GM23338 (cell line): ENCODE data around the gene CIRBP. TPM values are rescaled to one million over a fixed set of nuclear protein-coding genes. Genes with fewer than 3 reads are reported as not detected.

Experiments
- ATAC-seq: fragments of 200-7000 bp; cut with Tn5 transposase; 3 replicates; pipeline ENCODE4 v1.9.1; 2020
- DNase-seq: peaks from one replicate; pipeline ENCODE4 v3.0.0-alpha.2; 2015; ENCODE audit warnings: low spot score
- H2AFZ ChIP-seq: fragments of 200-600 bp; sonication (generic); 2 replicates; pipeline ENCODE4 v1.8.0; 2016; ENCODE audit warnings: antibody characterized with exemption, mild to moderate bottlenecking, moderate library complexity
- H3F3A ChIP-seq: fragments of 200-600 bp; sonication (generic); replicated peaks from 2 replicates; pipeline ENCODE4 v1.8.0; 2017; ENCODE audit warnings: antibody characterized with exemption, mixed run types, low read depth
- H3K27ac ChIP-seq: fragments of 200-600 bp; sonication (generic); 2 replicates; pipeline ENCODE4 v1.6.1; 2016; ENCODE audit warnings: low read depth
- H3K27me3 ChIP-seq: fragments of 200-600 bp; sonication (generic); 2 replicates; pipeline ENCODE4 v1.8.0; 2016; ENCODE audit warnings: mild to moderate bottlenecking, mixed run types, moderate library complexity; ENCODE audit not compliant: insufficient read depth
- H3K36me3 ChIP-seq: fragments of 200-600 bp; sonication (generic); 2 replicates; pipeline ENCODE4 v1.8.0; 2016; ENCODE audit warnings: mild to moderate bottlenecking; ENCODE audit not compliant: insufficient read depth
- H3K4me1 ChIP-seq: fragments of 200-600 bp; sonication (generic); 2 replicates; pipeline ENCODE4 v1.8.0; 2016; ENCODE audit warnings: mild to moderate bottlenecking, moderate library complexity; ENCODE audit not compliant: insufficient read depth
- H3K4me2 ChIP-seq: fragments of 200-600 bp; sonication (generic); 2 replicates; pipeline ENCODE4 v1.7.1; 2017; ENCODE audit warnings: mixed run types
- H3K4me3 ChIP-seq: fragments of 200-600 bp; sonication (generic); 2 replicates; pipeline ENCODE4 v1.6.1; 2016; ENCODE audit warnings: mixed run types
- H3K79me2 ChIP-seq: fragments of 200-600 bp; sonication (generic); replicated peaks from 2 replicates; pipeline ENCODE4 v1.8.0; 2017; ENCODE audit warnings: mild to moderate bottlenecking; ENCODE audit not compliant: insufficient read depth
- H3K9me2 ChIP-seq: fragments of 200-600 bp; sonication (generic); 2 replicates; pipeline ENCODE4 v1.8.0; 2017; ENCODE audit not compliant: insufficient read depth
- H4K20me1 ChIP-seq: fragments of 200-600 bp; sonication (generic); replicated peaks from 2 replicates; pipeline ENCODE4 v1.8.0; 2017; ENCODE audit warnings: mild to moderate bottlenecking; ENCODE audit not compliant: insufficient read depth
- H3K27ac Mint-ChIP-seq: 2 replicates; pipeline ENCODE4 v1.8.0; 2020; ENCODE audit warnings: inconsistent platforms, mild to moderate bottlenecking, moderate library complexity, mixed read lengths
- H3K27me3 Mint-ChIP-seq: 3 replicates; pipeline ENCODE4 v1.8.0; 2022; ENCODE audit warnings: low read depth, mild to moderate bottlenecking, moderate library complexity, mixed read lengths, inconsistent platforms; ENCODE audit not compliant: insufficient read depth, poor library complexity
- H3K36me3 Mint-ChIP-seq: 3 replicates; pipeline ENCODE4 v1.8.0; 2021; ENCODE audit warnings: low read depth, mild to moderate bottlenecking, inconsistent platforms, moderate library complexity, mixed read lengths
- H3K4me1 Mint-ChIP-seq: 3 replicates; pipeline ENCODE4 v1.8.0; 2020; ENCODE audit warnings: mild to moderate bottlenecking, inconsistent platforms, mixed read lengths
- H3K4me3 Mint-ChIP-seq: 3 replicates; pipeline ENCODE4 v1.8.0; 2021; ENCODE audit warnings: moderate library complexity, mild to moderate bottlenecking, inconsistent platforms, mixed read lengths
- H3K9me3 Mint-ChIP-seq: 3 replicates; pipeline ENCODE4 v1.8.0; 2020; ENCODE audit warnings: moderate library complexity, mild to moderate bottlenecking, inconsistent platforms, mixed read lengths
- CREB1 ChIP-seq: fragments of 250-450 bp; sonication (Bioruptor Pico); IDR thresholded peaks from 2 replicates; pipeline ENCODE4 v1.5.0; 2020; ENCODE audit warnings: low read depth, mild to moderate bottlenecking, moderate library complexity
- JUNB ChIP-seq: IDR thresholded peaks from one replicate; pipeline ENCODE4 v1.6.1; 2016; ENCODE audit warnings: antibody characterized with exemption; ENCODE audit not compliant: unreplicated experiment
- NANOG ChIP-seq: IDR thresholded peaks from 2 replicates; pipeline ENCODE4 v1.6.1; 2016; ENCODE audit warnings: antibody characterized with exemption, borderline replicate concordance
- POLR2AphosphoS5 ChIP-seq: IDR thresholded peaks from 2 replicates; pipeline ENCODE4 v1.6.1; 2016; ENCODE audit warnings: antibody characterized with exemption, low read depth
- STAT1 ChIP-seq: IDR thresholded peaks from one replicate; pipeline ENCODE4 v1.6.1; 2016; ENCODE audit warnings: antibody characterized with exemption; ENCODE audit not compliant: unreplicated experiment
- ZNF331 ChIP-seq: fragments of 250-450 bp; sonication (Bioruptor Pico); IDR thresholded peaks from 2 replicates; pipeline ENCODE4 v1.5.0; 2020; ENCODE audit warnings: low read depth, mild to moderate bottlenecking, moderate library complexity
- polyA plus RNA-seq: library from polyadenylated mRNA; unstranded; fragments of >200 nt; fragmentation: Nextera tagmentation; extraction: Ambion mirVana; gene quantifications from 2 replicates; pipeline ENCODE4 v1.2.1, GENCODE V29; 2016
- total RNA-seq: library from RNA; depleted of rRNA; stranded (reverse); fragments of >200 nt; shearing (Covaris generic); gene quantifications from 2 replicates; pipeline ENCODE4 v1.2.3, GENCODE V29; 2014
- TF ChIP-seq, protein P1 (sequence below): fragments of 250-450 bp; sonication (Bioruptor Pico); IDR thresholded peaks from 2 replicates; pipeline ENCODE4 v1.5.0; 2020; ENCODE audit warnings: mild to moderate bottlenecking, moderate library complexity

Gene CIRBP
- total and polyA plus RNA-seq, 2 experiments from 2014 or later, result 153 to 202 TPM

GRCh38 chr19:1290196-1290702 is 21.1 kb downstream of the CIRBP start (continued):
- no peak for TF ChIP-seq POLR2AphosphoS5
- no peak for TF ChIP-seq CREB1 (CRISPR knock-in tag)
- TF ChIP-seq JUNB, result no peak
- no peak for TF ChIP-seq STAT1

- Mint-ChIP-seq H3K27me3 (peaks cover 13% of the 10 kb centered on the region), H3K36me3 (no peaks in the 10 kb centered on the region), H3K9me3 (no peaks in the 10 kb centered on the region), H3K4me3 (no peak overlapping the region), H3K27ac (no peak overlapping the region), H3K4me1 (0 out of 3 replicates have a peak, but pooled peaks cover 2% of the 10 kb centered on the region)
- H3K4me1 ChIP-seq, result no peaks in the 10 kb centered on the region
- H3F3A ChIP-seq, result peaks cover 6% of the 10 kb centered on the region; the same call in 1 of the 2 replicates
- DNase-seq (no peak), ATAC-seq (no peak)
- H3K79me2 ChIP-seq, result no peaks in the 10 kb centered on the region
- peaks cover 12% of the 10 kb centered on the region for H3K27me3 ChIP-seq
- H2AFZ ChIP-seq, result no peak overlapping the region
- H3K9me2 ChIP-seq, result no peaks in the 10 kb centered on the region
- TF ChIP-seq ZNF331 (CRISPR knock-in tag), result no peak
- TF ChIP-seq CREB1 (CRISPR knock-in tag), result no peak
- TF ChIP-seq NANOG, result no peak
- TF ChIP-seq, protein P1, sequence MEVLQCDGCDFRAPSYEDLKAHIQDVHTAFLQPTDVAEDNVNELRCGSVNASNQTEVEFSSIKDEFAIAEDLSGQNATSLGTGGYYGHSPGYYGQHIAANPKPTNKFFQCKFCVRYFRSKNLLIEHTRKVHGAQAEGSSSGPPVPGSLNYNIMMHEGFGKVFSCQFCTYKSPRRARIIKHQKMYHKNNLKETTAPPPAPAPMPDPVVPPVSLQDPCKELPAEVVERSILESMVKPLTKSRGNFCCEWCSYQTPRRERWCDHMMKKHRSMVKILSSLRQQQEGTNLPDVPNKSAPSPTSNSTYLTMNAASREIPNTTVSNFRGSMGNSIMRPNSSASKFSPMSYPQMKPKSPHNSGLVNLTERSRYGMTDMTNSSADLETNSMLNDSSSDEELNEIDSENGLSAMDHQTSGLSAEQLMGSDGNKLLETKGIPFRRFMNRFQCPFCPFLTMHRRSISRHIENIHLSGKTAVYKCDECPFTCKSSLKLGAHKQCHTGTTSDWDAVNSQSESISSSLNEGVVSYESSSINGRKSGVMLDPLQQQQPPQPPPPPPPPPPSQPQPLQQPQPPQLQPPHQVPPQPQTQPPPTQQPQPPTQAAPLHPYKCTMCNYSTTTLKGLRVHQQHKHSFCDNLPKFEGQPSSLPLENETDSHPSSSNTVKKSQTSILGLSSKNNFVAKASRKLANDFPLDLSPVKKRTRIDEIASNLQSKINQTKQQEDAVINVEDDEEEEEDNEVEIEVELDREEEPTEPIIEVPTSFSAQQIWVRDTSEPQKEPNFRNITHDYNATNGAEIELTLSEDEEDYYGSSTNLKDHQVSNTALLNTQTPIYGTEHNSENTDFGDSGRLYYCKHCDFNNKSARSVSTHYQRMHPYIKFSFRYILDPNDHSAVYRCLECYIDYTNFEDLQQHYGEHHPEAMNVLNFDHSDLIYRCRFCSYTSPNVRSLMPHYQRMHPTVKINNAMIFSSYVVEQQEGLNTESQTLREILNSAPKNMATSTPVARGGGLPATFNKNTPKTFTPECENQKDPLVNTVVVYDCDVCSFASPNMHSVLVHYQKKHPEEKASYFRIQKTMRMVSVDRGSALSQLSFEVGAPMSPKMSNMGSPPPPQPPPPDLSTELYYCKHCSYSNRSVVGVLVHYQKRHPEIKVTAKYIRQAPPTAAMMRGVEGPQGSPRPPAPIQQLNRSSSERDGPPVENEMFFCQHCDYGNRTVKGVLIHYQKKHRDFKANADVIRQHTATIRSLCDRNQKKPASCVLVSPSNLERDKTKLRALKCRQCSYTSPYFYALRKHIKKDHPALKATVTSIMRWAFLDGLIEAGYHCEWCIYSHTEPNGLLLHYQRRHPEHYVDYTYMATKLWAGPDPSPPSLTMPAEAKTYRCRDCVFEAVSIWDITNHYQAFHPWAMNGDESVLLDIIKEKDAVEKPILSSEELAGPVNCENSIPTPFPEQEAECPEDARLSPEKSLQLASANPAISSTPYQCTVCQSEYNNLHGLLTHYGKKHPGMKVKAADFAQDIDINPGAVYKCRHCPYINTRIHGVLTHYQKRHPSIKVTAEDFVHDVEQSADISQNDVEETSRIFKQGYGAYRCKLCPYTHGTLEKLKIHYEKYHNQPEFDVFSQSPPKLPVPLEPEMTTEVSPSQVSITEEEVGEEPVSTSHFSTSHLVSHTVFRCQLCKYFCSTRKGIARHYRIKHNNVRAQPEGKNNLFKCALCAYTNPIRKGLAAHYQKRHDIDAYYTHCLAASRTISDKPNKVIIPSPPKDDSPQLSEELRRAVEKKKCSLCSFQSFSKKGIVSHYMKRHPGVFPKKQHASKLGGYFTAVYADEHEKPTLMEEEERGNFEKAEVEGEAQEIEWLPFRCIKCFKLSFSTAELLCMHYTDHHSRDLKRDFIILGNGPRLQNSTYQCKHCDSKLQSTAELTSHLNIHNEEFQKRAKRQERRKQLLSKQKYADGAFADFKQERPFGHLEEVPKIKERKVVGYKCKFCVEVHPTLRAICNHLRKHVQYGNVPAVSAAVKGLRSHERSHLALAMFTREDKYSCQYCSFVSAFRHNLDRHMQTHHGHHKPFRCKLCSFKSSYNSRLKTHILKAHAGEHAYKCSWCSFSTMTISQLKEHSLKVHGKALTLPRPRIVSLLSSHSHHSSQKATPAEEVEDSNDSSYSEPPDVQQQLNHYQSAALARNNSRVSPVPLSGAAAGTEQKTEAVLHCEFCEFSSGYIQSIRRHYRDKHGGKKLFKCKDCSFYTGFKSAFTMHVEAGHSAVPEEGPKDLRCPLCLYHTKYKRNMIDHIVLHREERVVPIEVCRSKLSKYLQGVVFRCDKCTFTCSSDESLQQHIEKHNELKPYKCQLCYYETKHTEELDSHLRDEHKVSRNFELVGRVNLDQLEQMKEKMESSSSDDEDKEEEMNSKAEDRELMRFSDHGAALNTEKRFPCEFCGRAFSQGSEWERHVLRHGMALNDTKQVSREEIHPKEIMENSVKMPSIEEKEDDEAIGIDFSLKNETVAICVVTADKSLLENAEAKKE (CRISPR knock-in tag), result no peak
- no peak overlapping the region for H3K27ac ChIP-seq
- H3K4me2 ChIP-seq, result no peak overlapping the region
- no peak overlapping the region for H3K4me3 ChIP-seq
- no peaks in the 10 kb centered on the region for H4K20me1 ChIP-seq
- no peaks in the 10 kb centered on the region for H3K36me3 ChIP-seq
These were observed 21.8 kb downstream of the CIRBP start for GRCh38 chr19:1290703-1291651.
